ENCODE results near the gene RWDD3.

The RWDD3 gene

DNA sequence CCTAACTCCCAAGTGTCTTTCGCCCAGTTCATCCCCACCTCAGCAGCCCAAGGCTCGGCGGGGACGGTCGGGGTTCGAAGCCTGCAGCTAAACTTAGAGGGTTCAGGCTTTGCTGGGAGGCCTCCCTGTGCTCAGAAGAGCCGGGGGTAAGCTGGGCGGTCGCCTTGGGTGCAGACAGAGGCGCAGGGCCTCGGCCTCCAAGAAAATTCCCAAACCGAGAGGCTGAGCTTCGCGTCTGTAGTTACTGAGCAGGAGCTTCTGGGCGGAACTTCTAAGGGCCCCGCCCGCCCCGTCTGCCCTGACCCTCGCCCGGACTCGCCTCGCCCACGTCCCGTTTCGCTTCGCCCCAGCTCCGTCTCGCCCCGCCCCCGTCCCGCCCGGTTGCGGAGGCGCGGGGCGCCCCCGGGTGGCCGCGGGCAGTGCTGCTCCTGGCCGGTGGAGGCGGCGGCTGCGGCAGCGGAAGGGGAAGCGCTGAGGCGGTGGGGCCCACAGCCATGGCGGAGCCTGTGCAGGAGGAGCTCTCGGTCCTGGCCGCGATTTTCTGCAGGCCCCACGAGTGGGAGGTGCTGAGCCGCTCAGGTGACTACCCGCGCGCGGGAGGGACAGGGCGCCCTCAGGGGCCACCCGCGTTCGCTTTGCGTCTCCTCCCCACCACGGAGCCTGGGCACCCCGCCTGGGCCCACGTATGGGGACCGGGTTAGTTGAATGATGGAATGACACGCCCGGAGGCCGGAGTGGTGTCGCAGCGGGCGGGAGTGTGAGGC is at the start of gene RWDD3 (continued):
- TF ChIP-seq, protein P1, sequence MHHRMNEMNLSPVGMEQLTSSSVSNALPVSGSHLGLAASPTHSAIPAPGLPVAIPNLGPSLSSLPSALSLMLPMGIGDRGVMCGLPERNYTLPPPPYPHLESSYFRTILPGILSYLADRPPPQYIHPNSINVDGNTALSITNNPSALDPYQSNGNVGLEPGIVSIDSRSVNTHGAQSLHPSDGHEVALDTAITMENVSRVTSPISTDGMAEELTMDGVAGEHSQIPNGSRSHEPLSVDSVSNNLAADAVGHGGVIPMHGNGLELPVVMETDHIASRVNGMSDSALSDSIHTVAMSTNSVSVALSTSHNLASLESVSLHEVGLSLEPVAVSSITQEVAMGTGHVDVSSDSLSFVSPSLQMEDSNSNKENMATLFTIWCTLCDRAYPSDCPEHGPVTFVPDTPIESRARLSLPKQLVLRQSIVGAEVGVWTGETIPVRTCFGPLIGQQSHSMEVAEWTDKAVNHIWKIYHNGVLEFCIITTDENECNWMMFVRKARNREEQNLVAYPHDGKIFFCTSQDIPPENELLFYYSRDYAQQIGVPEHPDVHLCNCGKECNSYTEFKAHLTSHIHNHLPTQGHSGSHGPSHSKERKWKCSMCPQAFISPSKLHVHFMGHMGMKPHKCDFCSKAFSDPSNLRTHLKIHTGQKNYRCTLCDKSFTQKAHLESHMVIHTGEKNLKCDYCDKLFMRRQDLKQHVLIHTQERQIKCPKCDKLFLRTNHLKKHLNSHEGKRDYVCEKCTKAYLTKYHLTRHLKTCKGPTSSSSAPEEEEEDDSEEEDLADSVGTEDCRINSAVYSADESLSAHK (tag by site-specific recombination; IDR thresholded peaks at IDR 0.05), result no peak
- TF ChIP-seq ZNF416 (tag by site-specific recombination; IDR thresholded peaks at IDR 0.05) (no peak), SP2 (tag by site-specific recombination; IDR thresholded peaks at IDR 0.05) (peak; percentile 59), ZNF324 (tag by site-specific recombination; IDR thresholded peaks at IDR 0.05) (no peak; the same call in 1 of the 2 replicates), ZNF10 (tag by site-specific recombination; IDR thresholded peaks at IDR 0.05) (no peak), OVOL3 (tag by site-specific recombination; IDR thresholded peaks at IDR 0.05) (peak; percentile 43; the same call in 1 of the 2 replicates), ZNF341 (tag by site-specific recombination; IDR thresholded peaks at IDR 0.05; ENCODE audit: low read depth) (peak; percentile 51; the same call in 1 of the 2 replicates), ZEB2 (tag by site-specific recombination; IDR thresholded peaks at IDR 0.05) (peak; percentile 79), CTCF (tag by site-specific recombination; IDR thresholded peaks at IDR 0.05) (peak; percentile 76), ZNF555 (tag by site-specific recombination; conservative IDR thresholded peaks at IDR 0.05) (no peak), ZNF596 (tag by site-specific recombination; IDR thresholded peaks at IDR 0.05) (0 out of 2 replicates have a peak, but pooled peaks have one; percentile 4), ZBTB44 (tag by site-specific recombination; IDR thresholded peaks at IDR 0.05) (0 out of 2 replicates have a peak, but pooled peaks have one; percentile 11), ZNF354C (tag by site-specific recombination; IDR thresholded peaks at IDR 0.05; ENCODE audit: borderline replicate concordance, low read depth) (no peak), KLF16 (tag by site-specific recombination; IDR thresholded peaks at IDR 0.05) (peak; percentile 91; the same call in 1 of the 2 replicates), ZXDB (tag by site-specific recombination; IDR thresholded peaks at IDR 0.05) (peak; percentile 71; the same call in 1 of the 2 replicates), KLF7 (tag by site-specific recombination; IDR thresholded peaks at IDR 0.05; ENCODE audit: borderline replicate concordance) (0 out of 2 replicates have a peak, but pooled peaks have one; percentile 9), ZNF707 (tag by site-specific recombination; IDR thresholded peaks at IDR 0.05) (no peak), ZBTB20 (tag by site-specific recombination; IDR thresholded peaks at IDR 0.05) (peak; percentile 78; the same call in 1 of the 2 replicates)
- TF ChIP-seq, protein P2, sequence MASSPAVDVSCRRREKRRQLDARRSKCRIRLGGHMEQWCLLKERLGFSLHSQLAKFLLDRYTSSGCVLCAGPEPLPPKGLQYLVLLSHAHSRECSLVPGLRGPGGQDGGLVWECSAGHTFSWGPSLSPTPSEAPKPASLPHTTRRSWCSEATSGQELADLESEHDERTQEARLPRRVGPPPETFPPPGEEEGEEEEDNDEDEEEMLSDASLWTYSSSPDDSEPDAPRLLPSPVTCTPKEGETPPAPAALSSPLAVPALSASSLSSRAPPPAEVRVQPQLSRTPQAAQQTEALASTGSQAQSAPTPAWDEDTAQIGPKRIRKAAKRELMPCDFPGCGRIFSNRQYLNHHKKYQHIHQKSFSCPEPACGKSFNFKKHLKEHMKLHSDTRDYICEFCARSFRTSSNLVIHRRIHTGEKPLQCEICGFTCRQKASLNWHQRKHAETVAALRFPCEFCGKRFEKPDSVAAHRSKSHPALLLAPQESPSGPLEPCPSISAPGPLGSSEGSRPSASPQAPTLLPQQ (tag by site-specific recombination; IDR thresholded peaks at IDR 0.05), result peak; percentile 100
- TF ChIP-seq, protein P3, sequence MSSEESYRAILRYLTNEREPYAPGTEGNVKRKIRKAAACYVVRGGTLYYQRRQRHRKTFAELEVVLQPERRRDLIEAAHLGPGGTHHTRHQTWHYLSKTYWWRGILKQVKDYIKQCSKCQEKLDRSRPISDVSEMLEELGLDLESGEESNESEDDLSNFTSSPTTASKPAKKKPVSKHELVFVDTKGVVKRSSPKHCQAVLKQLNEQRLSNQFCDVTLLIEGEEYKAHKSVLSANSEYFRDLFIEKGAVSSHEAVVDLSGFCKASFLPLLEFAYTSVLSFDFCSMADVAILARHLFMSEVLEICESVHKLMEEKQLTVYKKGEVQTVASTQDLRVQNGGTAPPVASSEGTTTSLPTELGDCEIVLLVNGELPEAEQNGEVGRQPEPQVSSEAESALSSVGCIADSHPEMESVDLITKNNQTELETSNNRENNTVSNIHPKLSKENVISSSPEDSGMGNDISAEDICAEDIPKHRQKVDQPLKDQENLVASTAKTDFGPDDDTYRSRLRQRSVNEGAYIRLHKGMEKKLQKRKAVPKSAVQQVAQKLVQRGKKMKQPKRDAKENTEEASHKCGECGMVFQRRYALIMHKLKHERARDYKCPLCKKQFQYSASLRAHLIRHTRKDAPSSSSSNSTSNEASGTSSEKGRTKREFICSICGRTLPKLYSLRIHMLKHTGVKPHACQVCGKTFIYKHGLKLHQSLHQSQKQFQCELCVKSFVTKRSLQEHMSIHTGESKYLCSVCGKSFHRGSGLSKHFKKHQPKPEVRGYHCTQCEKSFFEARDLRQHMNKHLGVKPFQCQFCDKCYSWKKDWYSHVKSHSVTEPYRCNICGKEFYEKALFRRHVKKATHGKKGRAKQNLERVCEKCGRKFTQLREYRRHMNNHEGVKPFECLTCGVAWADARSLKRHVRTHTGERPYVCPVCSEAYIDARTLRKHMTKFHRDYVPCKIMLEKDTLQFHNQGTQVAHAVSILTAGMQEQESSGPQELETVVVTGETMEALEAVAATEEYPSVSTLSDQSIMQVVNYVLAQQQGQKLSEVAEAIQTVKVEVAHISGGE (tag by site-specific recombination; conservative IDR thresholded peaks at IDR 0.05; ENCODE audit: low read depth), result peak; percentile 85
